GM19193 (cell line): ENCODE measurements around the gene SPOPL.

Source experiments
- POLR2A ChIP-seq: IDR thresholded peaks from 4 replicates; pipeline ENCODE4 v1.6.1; 2011; ENCODE audit not compliant: insufficient read depth, insufficient read length; ENCODE audit errors: extremely low read depth

The SPOPL gene

GRCh38 chr2:138609446-138609845 is 107.9 kb downstream of the SPOPL start:
- TF ChIP-seq POLR2A, result no peak

DNA sequence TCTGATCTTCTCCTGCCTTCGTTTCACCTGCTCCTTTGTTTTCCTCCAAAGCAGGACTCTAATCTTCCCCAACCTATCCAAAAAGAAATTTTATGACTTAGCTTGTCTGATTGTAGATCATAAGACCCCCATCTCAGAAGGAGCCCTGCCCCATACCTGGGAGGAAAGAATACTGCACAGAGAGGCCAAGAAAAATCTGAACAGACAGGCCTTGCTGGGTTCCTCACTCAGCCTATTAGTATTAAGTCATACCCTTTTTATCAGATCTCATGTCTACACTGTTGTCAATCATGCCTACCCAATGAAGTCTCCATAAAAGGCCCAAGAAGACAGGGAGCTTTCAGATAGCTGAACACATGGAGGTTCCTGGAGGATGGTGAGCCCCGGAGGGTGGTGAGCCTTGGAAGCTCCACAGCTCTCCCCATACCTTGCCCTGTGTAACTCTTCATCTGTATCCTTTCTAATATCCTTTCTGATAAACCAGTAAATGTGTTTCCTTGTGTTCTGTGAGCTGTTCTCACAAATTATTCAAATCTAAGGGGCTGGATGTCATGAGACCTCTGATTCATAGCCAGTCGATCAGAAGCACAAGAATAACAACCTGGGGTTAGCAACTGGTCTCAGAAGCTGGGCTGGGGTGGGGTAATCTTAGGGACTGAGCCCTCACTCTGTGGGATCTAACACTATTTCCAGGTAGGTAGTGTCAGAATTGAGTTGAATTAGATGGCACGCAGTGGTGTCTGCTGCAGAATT is 108.8 kb downstream of the SPOPL start:
- no peak for TF ChIP-seq POLR2A

- TF ChIP-seq POLR2A, result no peak
Measured at GRCh38 chr2:138615257-138615656, 113.7 kb downstream of the SPOPL start.

GRCh38 chr2:138617026-138617425 is 115.5 kb downstream of the SPOPL start:
- no peak for TF ChIP-seq POLR2A

- no peak for TF ChIP-seq POLR2A
Measured at GRCh38 chr2:138618971-138619370, 117.4 kb downstream of the SPOPL start.

DNA sequence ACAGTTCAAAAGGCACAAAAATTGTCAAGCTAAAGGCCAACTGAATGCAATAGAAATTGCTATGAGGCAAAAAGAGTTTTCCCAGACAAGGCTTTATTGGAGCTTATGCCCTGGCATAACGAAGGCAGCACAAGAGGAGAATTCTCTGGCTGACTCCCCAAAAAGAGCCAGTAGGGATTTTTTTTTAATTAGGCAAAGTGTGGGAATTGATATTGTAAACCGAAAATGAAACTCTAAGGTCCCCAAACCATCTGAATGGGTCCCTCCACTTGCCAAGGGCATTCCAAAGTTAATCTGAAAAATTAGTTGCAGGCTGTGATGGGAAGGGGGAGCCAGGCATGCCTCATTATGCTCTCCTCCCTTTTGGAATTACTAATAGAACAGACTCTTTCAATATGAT is 118.9 kb downstream of the SPOPL start:
- TF ChIP-seq POLR2A, result no peak

DNA sequence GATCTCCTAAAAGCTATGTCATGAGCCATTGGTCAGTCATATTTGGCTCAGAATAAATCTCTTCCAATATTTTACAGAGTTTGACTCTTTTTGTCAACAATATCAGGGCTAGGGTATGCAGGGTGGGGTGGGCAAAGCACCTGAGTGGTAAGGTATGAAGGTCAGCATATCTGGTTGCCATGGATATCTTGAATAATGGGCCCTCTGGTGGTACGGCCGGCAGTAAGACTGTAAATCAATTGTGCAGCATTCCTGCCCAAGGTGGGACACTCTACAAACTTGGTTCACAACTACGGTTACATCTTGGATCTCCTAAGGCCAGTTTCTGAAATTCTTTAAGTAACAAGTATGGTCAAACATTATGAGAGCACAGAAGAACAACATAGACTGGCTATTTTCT is 119.6 kb downstream of the SPOPL start:
- no peak for TF ChIP-seq POLR2A

DNA sequence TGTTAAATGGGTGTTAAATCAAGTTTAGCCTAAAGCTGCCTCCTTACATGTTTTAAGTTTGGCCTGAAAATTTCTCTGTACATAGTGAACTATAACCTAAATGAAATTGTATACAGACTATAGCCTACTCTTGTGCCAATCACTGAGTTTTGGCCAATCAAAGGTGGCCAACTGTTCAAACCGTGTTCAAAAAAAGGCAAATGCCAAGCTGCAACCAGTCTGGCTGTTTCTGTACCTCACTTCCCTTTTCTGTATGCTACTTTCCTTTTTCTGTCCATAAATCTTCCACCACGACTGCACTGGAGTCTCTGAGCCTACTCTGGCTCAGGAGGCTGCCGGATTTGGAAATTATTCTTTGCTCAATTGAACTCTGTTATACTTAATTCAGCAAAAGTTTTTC is 121.0 kb downstream of the SPOPL start:
- no peak for TF ChIP-seq POLR2A
